ENCODE measurements around the gene MUC13. TPM values are rescaled to one million over a fixed set of nuclear protein-coding genes. Genes with fewer than 3 reads are reported as not detected.
A peak's percentile ranks its signal among the peaks of the same experiment; 100 is the strongest.

The MUC13 gene
- total and polyA plus RNA-seq, 8 donors: under 0.01 to 16.5 (median 8.7) TPM

- H3K27me3 ChIP-seq: no peaks in the 10 kb centered on the region
- no peaks in the 10 kb centered on the region for H3K36me3 ChIP-seq
- peaks cover 0 to 3% (median 0%) of the 10 kb centered on the region in 4 donors for H3K4me1 ChIP-seq
- intact Hi-C loops (cut with DNase I; ENCODE audit: low total_unique reads): no loop called here
- no peaks in the 10 kb centered on the region for H3K9me3 ChIP-seq
- TF ChIP-seq POLR2AphosphoS5 (IDR thresholded peaks at IDR 0.05) (peak in 1 of 3 donors; percentile 57), EP300 (IDR thresholded peaks at IDR 0.05) (peak; percentile 62), CTCF (IDR thresholded peaks at IDR 0.05) (no peak), POLR2A (IDR thresholded peaks at IDR 0.05) (no peak)
- WGBS, 5 donors: 71 to 88% (median 79%) methylated on average over 2 of the region's 2 CpGs
- DNase-seq: no peak
- H3K27ac ChIP-seq: peak overlapping the region in 2 of 5 donors; percentile 13 to 68
- H3K4me3 ChIP-seq: no peak overlapping the region
Measured at GRCh38 chr3:124893526-124893925, 41.0 kb downstream of the MUC13 start.

- Histone ChIP-seq H3K27me3 (peaks cover 0 to 18% (median 4%) of the 10 kb centered on the region in 3 donors), H3K4me1 (peaks cover 7 to 23% (median 15%) of the 10 kb centered on the region in 4 donors), H3K36me3 (no peaks in the 10 kb centered on the region), H3K4me3 (no peak overlapping the region), H3K9me3 (no peaks in the 10 kb centered on the region), H3K27ac (peak overlapping the region in 1 of 5 donors; percentile 42)
- no peak for DNase-seq
- TF ChIP-seq POLR2AphosphoS5 (IDR thresholded peaks at IDR 0.05) (no peak), POLR2A (IDR thresholded peaks at IDR 0.05) (no peak), EP300 (IDR thresholded peaks at IDR 0.05) (no peak), CTCF (IDR thresholded peaks at IDR 0.05) (no peak)
- 78 to 90% (median 82%) methylated on average over 5 of the region's 5 CpGs for WGBS, 5 donors
- intact Hi-C loops (cut with DNase I; ENCODE audit: low total_unique reads): no loop called here
Measured at GRCh38 chr3:124890573-124891190, 43.9 kb downstream of the MUC13 start.

- intact Hi-C loops (cut with DNase I; ENCODE audit: low total_unique reads): loop anchor here (5.0 kb wide), 1 partner anchor 106 kb away; no protein-coding TSS in a partner anchor
- 69 to 75% (median 72%) methylated on average over 8 of the region's 8 CpGs for WGBS, 5 donors
Measured at GRCh38 chr3:124888482-124889441, 45.8 kb downstream of the MUC13 start.

More at GRCh38 chr3:124888482-124889441, 45.8 kb downstream of the MUC13 start:
- Histone ChIP-seq H3K4me1 (peaks cover 10 to 41% (median 25%) of the 10 kb centered on the region in 4 donors), H3K9me3 (no peaks in the 10 kb centered on the region), H3K27me3 (peaks cover 0 to 19% (median 4%) of the 10 kb centered on the region in 3 donors), H3K4me3 (no peak overlapping the region), H3K36me3 (no peaks in the 10 kb centered on the region), H3K27ac (peak overlapping the region in 1 of 5 donors; percentile 93)
- DNase-seq: no peak
- TF ChIP-seq CTCF (IDR thresholded peaks at IDR 0.05) (no peak), POLR2A (IDR thresholded peaks at IDR 0.05) (no peak), POLR2AphosphoS5 (IDR thresholded peaks at IDR 0.05) (no peak), EP300 (IDR thresholded peaks at IDR 0.05) (no peak)

All from stomach (tissue), 9 donors.